HFFc6 (cell line): ENCODE results near the gene LAMA1. TPM values are rescaled to one million over a fixed set of nuclear protein-coding genes. Genes with fewer than 3 reads are reported as not detected.
"Not testable (repeated sequence)": the region's sequence is repeated elsewhere in the genome, so short reads cannot be mapped to it uniquely, and the experiment has no call there.

ENCODE experiments used
- DNase-seq: peaks from one replicate; pipeline ENCODE4 v3.0.0-alpha.2; 2018
- H3K27ac Mint-ChIP-seq: 2 replicates; pipeline ENCODE4 v1.8.0; 2020; ENCODE audit warnings: mild to moderate bottlenecking, mixed read lengths
- H3K27me3 Mint-ChIP-seq: 2 replicates; pipeline ENCODE4 v1.8.0; 2021; ENCODE audit warnings: mild to moderate bottlenecking, moderate library complexity, mixed read lengths; ENCODE audit not compliant: insufficient read depth
- H3K36me3 Mint-ChIP-seq: 2 replicates; pipeline ENCODE4 v1.8.0; 2021; ENCODE audit warnings: low read depth, mixed read lengths
- H3K4me1 Mint-ChIP-seq: 2 replicates; pipeline ENCODE4 v1.8.0; 2020; ENCODE audit warnings: low read depth, mixed read lengths
- H3K4me3 Mint-ChIP-seq: 2 replicates; pipeline ENCODE4 v1.8.0; 2020; ENCODE audit warnings: mild to moderate bottlenecking, moderate library complexity, mixed read lengths
- H3K9me3 Mint-ChIP-seq: 2 replicates; pipeline ENCODE4 v1.8.0; 2020; ENCODE audit warnings: mild to moderate bottlenecking, mixed read lengths
- total RNA-seq, 6 experiments: library from RNA; stranded (reverse); fragmentation: NEBNext Ultra II Directional; extraction: Animal tissue kit (Norgen Biotek cat#: 25700); gene quantifications; 2 replicates in 1 of 6; 3 replicates in 5 of 6; pipeline ENCODE4 v1.2.3, GENCODE V29; 2021
- TF ChIP-seq, protein P1 (sequence below): fragments of 200-600 bp; sonication (generic); IDR thresholded peaks from 2 replicates; pipeline ENCODE4 v1.5.0; 2021; ENCODE audit warnings: antibody characterized with exemption, mild to moderate bottlenecking

The LAMA1 gene
- total RNA-seq, 6 experiments from 2014 or later: 0.12 to 1.5 (median 0.16) TPM

DNA sequence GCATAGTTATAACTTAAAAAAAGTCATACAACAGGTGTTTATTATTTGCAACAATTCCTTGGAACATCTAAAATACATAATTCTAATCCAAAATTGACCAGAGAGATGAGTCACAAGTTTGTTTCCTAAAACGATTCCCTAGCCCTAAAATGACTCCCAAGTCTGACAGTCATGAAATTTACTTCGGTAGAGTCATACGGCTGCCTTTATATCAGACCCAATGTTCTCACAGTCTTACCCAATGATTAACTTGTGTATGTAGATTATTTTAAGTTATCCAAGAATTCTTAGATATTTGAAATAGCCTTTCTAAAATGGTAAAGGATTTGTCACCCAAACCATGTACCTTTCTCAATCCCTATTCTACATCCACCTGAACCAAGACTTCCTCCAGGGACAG, 174.9 kb downstream of the LAMA1 start:
- Mint-ChIP-seq H3K36me3 (no peaks in the 10 kb centered on the region; the same call in 1 of the 2 replicates), H3K9me3 (no peaks in the 10 kb centered on the region; the same call in 1 of the 2 replicates), H3K27ac (no peak overlapping the region), H3K27me3 (no peaks in the 10 kb centered on the region; the same call in 1 of the 2 replicates), H3K4me3 (no peak overlapping the region), H3K4me1 (no peaks in the 10 kb centered on the region)
- DNase-seq: no peak
- TF ChIP-seq, protein P1, sequence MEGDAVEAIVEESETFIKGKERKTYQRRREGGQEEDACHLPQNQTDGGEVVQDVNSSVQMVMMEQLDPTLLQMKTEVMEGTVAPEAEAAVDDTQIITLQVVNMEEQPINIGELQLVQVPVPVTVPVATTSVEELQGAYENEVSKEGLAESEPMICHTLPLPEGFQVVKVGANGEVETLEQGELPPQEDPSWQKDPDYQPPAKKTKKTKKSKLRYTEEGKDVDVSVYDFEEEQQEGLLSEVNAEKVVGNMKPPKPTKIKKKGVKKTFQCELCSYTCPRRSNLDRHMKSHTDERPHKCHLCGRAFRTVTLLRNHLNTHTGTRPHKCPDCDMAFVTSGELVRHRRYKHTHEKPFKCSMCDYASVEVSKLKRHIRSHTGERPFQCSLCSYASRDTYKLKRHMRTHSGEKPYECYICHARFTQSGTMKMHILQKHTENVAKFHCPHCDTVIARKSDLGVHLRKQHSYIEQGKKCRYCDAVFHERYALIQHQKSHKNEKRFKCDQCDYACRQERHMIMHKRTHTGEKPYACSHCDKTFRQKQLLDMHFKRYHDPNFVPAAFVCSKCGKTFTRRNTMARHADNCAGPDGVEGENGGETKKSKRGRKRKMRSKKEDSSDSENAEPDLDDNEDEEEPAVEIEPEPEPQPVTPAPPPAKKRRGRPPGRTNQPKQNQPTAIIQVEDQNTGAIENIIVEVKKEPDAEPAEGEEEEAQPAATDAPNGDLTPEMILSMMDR: no peak

DNA sequence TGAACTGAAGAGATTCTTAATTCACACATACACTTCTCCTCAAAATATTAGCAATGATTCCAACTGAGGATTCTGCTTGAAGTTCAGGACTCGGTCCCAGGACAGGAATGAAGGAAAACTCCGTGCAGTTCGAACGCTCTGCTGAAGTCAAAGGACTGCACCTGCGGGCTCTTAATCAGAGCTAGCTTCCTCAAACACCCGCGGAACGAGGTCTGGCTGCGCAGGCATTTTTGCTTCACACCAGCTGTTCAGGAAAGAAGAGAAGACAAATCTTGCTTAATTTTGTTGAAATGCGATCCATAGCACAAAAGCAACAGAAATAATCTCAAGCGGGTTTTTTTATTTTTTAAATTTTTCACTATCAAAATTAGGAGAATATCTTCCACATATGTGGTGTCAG, 175.6 kb downstream of the LAMA1 start:
- Mint-ChIP-seq H3K27me3 (no peaks in the 10 kb centered on the region; the same call in 1 of the 2 replicates), H3K36me3 (no peaks in the 10 kb centered on the region)

DNA sequence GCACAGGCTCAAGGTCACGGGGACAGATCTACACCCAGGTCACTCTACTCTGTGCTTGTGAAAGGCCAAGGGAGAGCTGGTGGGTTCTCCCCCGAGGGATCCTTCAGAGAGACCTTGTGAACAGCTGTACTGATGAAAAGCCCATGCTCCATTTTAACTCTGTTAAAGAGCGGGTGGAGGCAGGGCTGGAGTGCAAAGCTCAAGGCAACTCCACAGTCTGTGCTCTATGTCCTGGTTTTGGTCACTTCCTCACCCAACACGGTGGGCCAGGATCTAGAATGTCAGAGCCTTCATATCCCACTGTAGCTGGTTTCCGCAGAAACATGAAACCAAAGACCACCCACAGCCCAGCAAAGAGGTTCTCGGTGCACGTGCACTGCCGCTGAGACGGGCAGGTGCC, 177.1 kb downstream of the LAMA1 start:
- no peaks in the 10 kb centered on the region for H3K27me3 Mint-ChIP-seq
- TF ChIP-seq, protein P1: no peak
- peaks cover 2% of the 10 kb centered on the region for H3K9me3 Mint-ChIP-seq
- H3K4me1 Mint-ChIP-seq: no peaks in the 10 kb centered on the region
- H3K27ac Mint-ChIP-seq: no peak overlapping the region
- no peak overlapping the region for H3K4me3 Mint-ChIP-seq
- no peaks in the 10 kb centered on the region for H3K36me3 Mint-ChIP-seq
- DNase-seq: no peak

More for the DNA sequence above, 175.6 kb downstream of the LAMA1 start:
- TF ChIP-seq, protein P1: no peak
- no peak overlapping the region for H3K27ac Mint-ChIP-seq
- no peaks in the 10 kb centered on the region; the same call in 1 of the 2 replicates for H3K9me3 Mint-ChIP-seq
- no peak overlapping the region for H3K4me3 Mint-ChIP-seq
- DNase-seq: no peak
- no peaks in the 10 kb centered on the region for H3K4me1 Mint-ChIP-seq

DNA sequence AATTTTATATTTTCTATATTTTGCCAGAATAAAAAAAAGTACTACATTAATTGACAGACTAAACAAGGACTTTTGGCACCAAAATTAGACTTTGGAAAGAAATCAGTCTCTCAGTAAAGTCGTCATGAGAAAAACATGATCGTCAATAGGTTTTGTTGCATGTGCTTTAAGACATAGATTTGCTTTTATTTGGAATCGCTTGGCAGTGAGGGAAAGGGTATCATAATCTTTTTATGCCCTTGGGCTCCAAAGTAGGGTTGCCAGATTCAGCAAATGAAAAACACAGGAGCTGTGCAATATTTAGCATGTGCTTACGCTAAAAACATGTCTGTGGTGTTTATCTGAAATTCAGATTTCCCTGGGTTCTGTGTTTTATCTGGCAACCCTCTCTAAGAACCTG, 177.6 kb downstream of the LAMA1 start:
- Mint-ChIP-seq H3K4me1 (no peaks in the 10 kb centered on the region), H3K27ac (no peak overlapping the region), H3K36me3 (no peaks in the 10 kb centered on the region), H3K9me3 (peaks cover 6% of the 10 kb centered on the region), H3K27me3 (no peaks in the 10 kb centered on the region), H3K4me3 (no peak overlapping the region)
- TF ChIP-seq, protein P1: no peak
- DNase-seq: no peak

DNA sequence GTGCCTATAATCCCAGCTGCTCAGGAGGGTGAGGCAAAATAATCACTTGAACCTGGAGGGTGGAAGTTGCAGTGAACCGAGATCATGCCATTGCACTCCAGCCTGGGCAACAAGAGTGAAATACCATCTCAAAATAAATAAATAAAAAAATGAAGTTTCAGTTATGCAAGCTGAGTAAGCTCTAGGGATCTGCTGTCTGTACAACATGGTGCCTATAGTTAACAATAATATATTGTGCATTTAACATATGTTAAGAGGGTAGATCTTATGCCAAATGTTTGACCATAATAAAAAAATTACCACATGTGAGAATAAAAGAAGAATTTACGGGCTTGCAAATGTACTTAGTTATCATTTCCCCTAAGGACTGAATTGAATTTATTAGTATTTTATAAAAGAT, 179.2 kb downstream of the LAMA1 start:
- H3K27me3 Mint-ChIP-seq, H3K4me1 Mint-ChIP-seq, H3K36me3 Mint-ChIP-seq: not testable (repeated sequence)

DNA sequence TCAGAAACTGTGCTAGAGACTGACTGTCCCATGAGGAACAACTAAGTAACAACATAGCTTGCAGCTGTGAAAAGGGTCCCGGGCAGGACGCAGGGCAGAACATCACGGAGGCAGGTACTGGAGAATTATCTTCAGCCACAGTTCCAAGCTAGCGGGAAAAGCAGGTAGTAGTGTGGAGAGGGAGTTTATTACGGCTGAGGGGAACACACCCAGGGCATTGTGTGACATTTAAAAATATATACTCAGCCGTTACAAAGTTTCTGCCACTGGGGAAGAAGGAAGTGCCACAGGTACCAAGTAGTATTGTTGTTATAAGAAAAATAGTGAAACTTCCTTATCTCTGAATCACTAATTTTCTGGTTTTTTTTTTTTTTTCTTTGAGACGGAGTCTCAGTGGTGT, 179.6 kb downstream of the LAMA1 start:
- peaks cover 10% of the 10 kb centered on the region for H3K9me3 Mint-ChIP-seq
- no peak for DNase-seq
- no peaks in the 10 kb centered on the region for H3K36me3 Mint-ChIP-seq
- H3K4me3 Mint-ChIP-seq: no peak overlapping the region
- TF ChIP-seq, protein P1: no peak
- no peaks in the 10 kb centered on the region; the same call in 1 of the 2 replicates for H3K27me3 Mint-ChIP-seq
- H3K27ac Mint-ChIP-seq: no peak overlapping the region
- no peaks in the 10 kb centered on the region for H3K4me1 Mint-ChIP-seq

More for the DNA sequence above, 179.2 kb downstream of the LAMA1 start:
- H3K4me3 Mint-ChIP-seq, DNase-seq, H3K27ac Mint-ChIP-seq: not testable (repeated sequence)
- H3K9me3 Mint-ChIP-seq: peaks cover 10% of the 10 kb centered on the region
